HG03432 (cell line): ENCODE measurements around the gene GLB1L2.
"Not testable (repeated sequence)": the region's sequence is repeated elsewhere in the genome, so short reads cannot be mapped to it uniquely, and the experiment has no call there.

Experiments used
- ATAC-seq: cut with Tn5 transposase; IDR thresholded peaks from one replicate; pipeline ENCODE4 v1.9.1; 2021; ENCODE audit warnings: mild to moderate bottlenecking, moderate library complexity; ENCODE audit not compliant: unreplicated experiment

The GLB1L2 gene

GRCh38 chr11:134331354-134332188 is at the start of gene GLB1L2:
GLB1L2 (plus strand) TSS chr11:134331988; CDS start chr11:134332062, 74 bp downstream.
- no peak for ATAC-seq

GRCh38 chr11:134282121-134283045 is 49.4 kb upstream of the GLB1L2 start:
- no peak for ATAC-seq

GRCh38 chr11:134283461-134284230 is 48.1 kb upstream of the GLB1L2 start:
- no peak for ATAC-seq

- not testable (repeated sequence) for ATAC-seq
These were observed 47.4 kb upstream of the GLB1L2 start for GRCh38 chr11:134284349-134284748.

- ATAC-seq, result no peak
These were observed 44.2 kb upstream of the GLB1L2 start for GRCh38 chr11:134287561-134287960.

GRCh38 chr11:134288486-134288885 is 43.3 kb upstream of the GLB1L2 start:
- ATAC-seq, result no peak

GRCh38 chr11:134289167-134289566 is 42.6 kb upstream of the GLB1L2 start:
- no peak for ATAC-seq

- ATAC-seq, result no peak
These were observed 42.0 kb upstream of the GLB1L2 start for GRCh38 chr11:134289789-134290188.

GRCh38 chr11:134290646-134291045 is 41.1 kb upstream of the GLB1L2 start:
- ATAC-seq, result no peak

GRCh38 chr11:134291196-134291595 is 40.6 kb upstream of the GLB1L2 start:
- ATAC-seq, result no peak

- no peak for ATAC-seq
These were observed 39.1 kb upstream of the GLB1L2 start for GRCh38 chr11:134292661-134293060.

GRCh38 chr11:134293119-134294113 is 38.4 kb upstream of the GLB1L2 start:
- ATAC-seq, result no peak

- ATAC-seq, result no peak
These were observed 37.1 kb upstream of the GLB1L2 start for GRCh38 chr11:134294664-134295063.

GRCh38 chr11:134312223-134312622 is 19.6 kb upstream of the GLB1L2 start:
- no peak for ATAC-seq

GRCh38 chr11:134312807-134313206 is 19.0 kb upstream of the GLB1L2 start:
- ATAC-seq, result no peak

GRCh38 chr11:134313379-134313778 is 18.4 kb upstream of the GLB1L2 start:
- ATAC-seq, result no peak

GRCh38 chr11:134313821-134314607 is 17.8 kb upstream of the GLB1L2 start:
- ATAC-seq, result no peak

- ATAC-seq, result no peak
These were observed 14.7 kb upstream of the GLB1L2 start for GRCh38 chr11:134317103-134317502.

- not testable (repeated sequence) for ATAC-seq
These were observed 10.4 kb upstream of the GLB1L2 start for GRCh38 chr11:134321373-134321772.
